ENCODE results near the gene FUT9.

- TF ChIP-seq POLR2A (IDR thresholded peaks at IDR 0.05; ENCODE audit: low read depth, low read length) (no peak), POLR2AphosphoS5 (IDR thresholded peaks at IDR 0.05; ENCODE audit: low read depth, low read length) (no peak), TAF1 (IDR thresholded peaks at IDR 0.05; ENCODE audit: borderline replicate concordance, low read depth, low read length) (no peak)
Observed at GRCh38 chr6:96065213-96065612, 49.4 kb downstream of the FUT9 start.
